Ovary (tissue), 3 donors: ENCODE data around the gene PTGER2.

Experiments used
- CTCF ChIP-seq, 3 donors: fragments of 450-650 bp in 2 of 3; fragments of 200-600 bp in 1 of 3; IDR thresholded peaks; one replicate each; pipeline versions ENCODE4 v1.5.1 to v1.8.0; 2016 to 2022; ENCODE audit warnings: antibody characterized with exemption in 3 of 3, mild to moderate bottlenecking in 1 of 3
- EP300 ChIP-seq: sonication (generic); formaldehyde crosslinking; IDR thresholded peaks from one replicate; pipeline ENCODE4 v1.6.1; 2017; ENCODE audit warnings: antibody characterized with exemption
- donor health status: DM: no; HTN: no; CAD: no.

- TF ChIP-seq CTCF (IDR thresholded peaks at IDR 0.05) (no peak), EP300 (no peak)
Observed at GRCh38 chr14:52266179-52266578, 47.9 kb upstream of the PTGER2 start.
